Left lung (tissue), 10 donors: ENCODE results near the gene TMEM63C. TPM values are rescaled to one million over a fixed set of nuclear protein-coding genes. Genes with fewer than 3 reads are reported as not detected.

Experiments used
- ATAC-seq: fragments of 200-7000 bp; cut with Tn5 transposase; one replicate; pipeline ENCODE4 v1.9.1; 2020; ENCODE audit warnings: moderate library complexity
- DNase-seq, 4 donors: peaks; one replicate each; pipeline ENCODE4 v3.0.0-alpha.2; 2013 to 2020
- H3K27ac ChIP-seq, 2 donors: fragments of 200-600 bp; sonication (generic) in 1 of 2; one replicate each; pipeline versions ENCODE4 v1.5.0 to v1.8.0; 2020 to 2021
- H3K27me3 ChIP-seq, 2 donors: fragments of 200-600 bp; sonication (generic) in 1 of 2; one replicate each; pipeline versions ENCODE4 v1.5.0 to v1.8.0; 2020 to 2021
- H3K36me3 ChIP-seq, 2 donors: fragments of 200-600 bp; sonication (generic) in 1 of 2; one replicate each; pipeline versions ENCODE4 v1.5.0 to v1.8.0; 2020 to 2021
- H3K4me1 ChIP-seq, 2 donors: fragments of 200-600 bp; one replicate each; pipeline ENCODE4 v1.8.0; 2021
- H3K4me3 ChIP-seq, 2 donors: fragments of 200-600 bp; sonication (generic) in 1 of 2; one replicate each; pipeline versions ENCODE4 v1.5.0 to v1.8.0; 2020 to 2021; ENCODE audit warnings: mild to moderate bottlenecking in 1 of 2
- H3K9me3 ChIP-seq, 2 donors: fragments of 200-600 bp; sonication (generic) in 1 of 2; one replicate each; pipeline versions ENCODE4 v1.5.0 to v1.8.0; 2020 to 2021
- intact Hi-C, 2 donors: fragments of 100-400 bp; cut with DNase I; formaldehyde crosslinking; loops; one replicate each; pipeline versions ENCODE4 v1.11.2 to v1.14.2; 2022
- polyA plus RNA-seq, 6 donors: library from polyadenylated mRNA; unstranded; fragments of 120-200 nt; gene quantifications; one replicate each; pipeline ENCODE4 v1.2.1, GENCODE V29; 2013; ENCODE audit not compliant: insufficient read length in 6 of 6
- total RNA-seq, 2 donors: library from RNA; stranded (reverse); fragmentation: NEBNext Ultra II Directional; extraction: Animal tissue kit (Norgen Biotek cat#: 25700); gene quantifications; one replicate each; pipeline ENCODE4 v1.2.1, GENCODE V29; 2021
- TF ChIP-seq, protein P1 (sequence below), 2 donors: fragments of 200-600 bp; sonication (generic) in 1 of 2; IDR thresholded peaks; one replicate each; pipeline versions ENCODE4 v1.5.0 to v1.8.0; 2021; ENCODE audit warnings: antibody characterized with exemption in 2 of 2
- donor health status: DM: no; HTN: yes; CAD: no.
- donor health status: DM: no; HTN: no; CAD: no.

The TMEM63C gene
- total and polyA plus RNA-seq, 8 donors = 0.20 to 2.0 (median 0.88) TPM; not detected in 1

GRCh38 chr14:77217551-77217950 lies 36.0 kb downstream of the TMEM63C start:
- no peaks in the 10 kb centered on the region for H3K4me1 ChIP-seq
- H3K36me3 ChIP-seq = no peaks in the 10 kb centered on the region
- H3K9me3 ChIP-seq = no peaks in the 10 kb centered on the region
- ATAC-seq = no peak
- H3K27me3 ChIP-seq = peaks cover 0 to 72% of the 10 kb centered on the region in 2 donors
- intact Hi-C loops = no loop called here
- H3K27ac ChIP-seq = no peak overlapping the region
- no peak overlapping the region for H3K4me3 ChIP-seq
- DNase-seq = no peak
- TF ChIP-seq, protein P1, sequence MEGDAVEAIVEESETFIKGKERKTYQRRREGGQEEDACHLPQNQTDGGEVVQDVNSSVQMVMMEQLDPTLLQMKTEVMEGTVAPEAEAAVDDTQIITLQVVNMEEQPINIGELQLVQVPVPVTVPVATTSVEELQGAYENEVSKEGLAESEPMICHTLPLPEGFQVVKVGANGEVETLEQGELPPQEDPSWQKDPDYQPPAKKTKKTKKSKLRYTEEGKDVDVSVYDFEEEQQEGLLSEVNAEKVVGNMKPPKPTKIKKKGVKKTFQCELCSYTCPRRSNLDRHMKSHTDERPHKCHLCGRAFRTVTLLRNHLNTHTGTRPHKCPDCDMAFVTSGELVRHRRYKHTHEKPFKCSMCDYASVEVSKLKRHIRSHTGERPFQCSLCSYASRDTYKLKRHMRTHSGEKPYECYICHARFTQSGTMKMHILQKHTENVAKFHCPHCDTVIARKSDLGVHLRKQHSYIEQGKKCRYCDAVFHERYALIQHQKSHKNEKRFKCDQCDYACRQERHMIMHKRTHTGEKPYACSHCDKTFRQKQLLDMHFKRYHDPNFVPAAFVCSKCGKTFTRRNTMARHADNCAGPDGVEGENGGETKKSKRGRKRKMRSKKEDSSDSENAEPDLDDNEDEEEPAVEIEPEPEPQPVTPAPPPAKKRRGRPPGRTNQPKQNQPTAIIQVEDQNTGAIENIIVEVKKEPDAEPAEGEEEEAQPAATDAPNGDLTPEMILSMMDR (IDR thresholded peaks at IDR 0.05) = no peak

DNA sequence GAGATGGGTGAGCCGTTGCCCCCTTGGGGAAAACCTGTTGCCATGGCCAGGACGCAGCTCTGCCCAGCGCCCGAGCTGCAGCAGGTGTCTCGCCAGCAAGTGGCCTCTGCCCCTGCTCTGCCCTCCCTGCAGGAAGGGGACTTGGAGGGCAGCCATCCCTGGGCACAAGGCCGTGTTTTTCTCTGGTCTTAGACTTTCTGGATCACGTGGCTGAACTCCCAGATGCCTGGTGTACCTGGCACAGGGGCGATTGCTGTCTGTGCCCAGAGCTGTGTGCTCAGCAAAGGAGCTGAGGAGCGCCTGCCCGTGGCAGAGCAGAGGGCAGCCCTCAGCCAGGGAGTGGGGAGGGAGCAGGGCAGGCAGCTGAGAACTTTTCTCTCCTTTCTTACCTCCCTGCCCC lies 38.0 kb downstream of the TMEM63C start:
- H3K36me3 ChIP-seq = no peaks in the 10 kb centered on the region
- ATAC-seq = no peak
- DNase-seq = no peak
- TF ChIP-seq, protein P1 (IDR thresholded peaks at IDR 0.05) = no peak
- H3K27ac ChIP-seq = no peak overlapping the region
- no peak overlapping the region for H3K4me3 ChIP-seq
- H3K27me3 ChIP-seq = peaks cover 0 to 68% of the 10 kb centered on the region in 2 donors
- no peaks in the 10 kb centered on the region for H3K9me3 ChIP-seq
- no peaks in the 10 kb centered on the region for H3K4me1 ChIP-seq
- intact Hi-C loops = no loop called here

DNA sequence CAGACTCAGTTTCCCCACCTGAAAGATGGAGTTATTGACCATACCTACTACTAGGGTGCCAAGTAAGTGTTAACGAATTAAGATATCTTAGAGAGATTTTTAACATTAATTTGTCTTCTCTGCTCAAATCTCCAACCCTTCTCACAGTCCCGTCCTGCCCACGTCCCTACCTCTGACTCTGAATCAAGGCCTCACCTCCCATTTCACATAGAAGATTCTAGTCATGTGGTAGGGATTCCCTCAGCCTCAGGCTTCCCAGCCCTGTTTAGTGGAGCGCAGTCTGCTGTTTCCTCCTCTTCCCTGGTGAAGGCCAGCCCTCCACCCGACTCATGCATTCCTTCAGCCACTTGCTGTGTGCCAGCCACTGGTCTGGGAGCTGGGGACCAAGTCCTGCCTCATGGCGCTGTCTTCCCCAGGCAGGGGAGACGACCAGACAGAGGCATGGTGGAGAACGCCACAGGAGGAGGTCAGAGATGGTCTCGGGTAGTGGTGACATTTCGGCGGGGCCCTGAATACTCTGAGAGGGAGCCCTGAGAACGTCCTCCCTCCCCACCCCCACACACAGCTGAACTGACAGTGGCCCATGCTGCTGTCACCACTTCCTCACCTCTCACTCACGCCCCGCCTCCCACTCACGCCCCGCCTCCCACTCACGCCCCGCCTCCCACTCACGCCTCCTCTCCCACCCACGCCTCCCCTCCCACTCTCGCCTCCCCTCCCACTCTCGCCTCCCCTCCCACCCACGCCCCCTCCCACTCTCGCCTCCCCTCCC lies 38.8 kb downstream of the TMEM63C start:
- no peak for ATAC-seq
- TF ChIP-seq, protein P1 (IDR thresholded peaks at IDR 0.05) = no peak
- intact Hi-C loops = no loop called here

GRCh38 chr14:77221241-77221871 lies 39.8 kb downstream of the TMEM63C start:
- H3K9me3 ChIP-seq = no peaks in the 10 kb centered on the region
- peaks cover 0 to 52% of the 10 kb centered on the region in 2 donors for H3K27me3 ChIP-seq
- no peaks in the 10 kb centered on the region for H3K36me3 ChIP-seq
- intact Hi-C loops = no loop called here
- ATAC-seq (no peak), DNase-seq (no peak)
- no peaks in the 10 kb centered on the region for H3K4me1 ChIP-seq
- H3K4me3 ChIP-seq = no peak overlapping the region
- no peak overlapping the region for H3K27ac ChIP-seq
- TF ChIP-seq, protein P1 (IDR thresholded peaks at IDR 0.05) = no peak

More for the DNA sequence above, 38.8 kb downstream of the TMEM63C start:
- Histone ChIP-seq H3K4me1 (no peaks in the 10 kb centered on the region), H3K9me3 (no peaks in the 10 kb centered on the region), H3K27ac (no peak overlapping the region), H3K27me3 (peaks cover 0 to 60% of the 10 kb centered on the region in 2 donors), H3K36me3 (no peaks in the 10 kb centered on the region), H3K4me3 (no peak overlapping the region)
- no peak for DNase-seq

DNA sequence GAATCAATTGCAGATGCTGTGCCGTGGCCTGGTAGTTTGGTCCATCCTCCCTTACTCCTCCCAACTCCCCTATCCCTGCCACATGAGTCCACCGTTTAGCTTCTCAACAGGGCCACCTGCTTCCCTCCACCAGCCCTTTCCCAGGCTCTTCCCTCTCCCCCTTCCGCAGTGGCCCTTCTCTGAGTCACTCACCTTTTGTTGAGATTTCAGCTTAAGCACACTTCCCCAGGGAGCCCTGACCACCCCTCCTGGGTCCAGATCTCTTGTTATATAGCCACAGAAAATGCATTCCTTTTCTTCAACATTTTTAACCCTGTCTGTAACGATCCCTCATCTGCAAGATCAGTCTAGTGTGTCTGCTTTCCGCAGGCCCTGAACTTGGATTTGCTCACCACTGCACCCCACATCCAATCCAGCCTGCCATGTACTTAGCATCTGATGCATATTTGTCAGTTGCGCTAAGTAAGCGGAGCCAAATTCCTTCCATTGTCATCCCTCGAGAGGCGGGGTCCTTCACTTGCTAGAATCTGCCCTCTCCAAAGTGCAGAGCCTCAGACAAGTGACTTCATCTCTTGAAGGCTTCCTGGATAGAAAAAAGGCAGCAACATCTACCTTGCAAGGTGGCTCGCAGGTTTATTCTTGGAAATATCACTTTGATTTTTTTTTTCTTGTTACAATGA lies 41.1 kb downstream of the TMEM63C start:
- no peak overlapping the region for H3K27ac ChIP-seq
- no peaks in the 10 kb centered on the region for H3K4me1 ChIP-seq
- TF ChIP-seq, protein P1 (IDR thresholded peaks at IDR 0.05) = no peak
- H3K36me3 ChIP-seq = no peaks in the 10 kb centered on the region
- no peak overlapping the region for H3K4me3 ChIP-seq
- H3K9me3 ChIP-seq = no peaks in the 10 kb centered on the region
- intact Hi-C loops = no loop called here
- peaks cover 0 to 39% of the 10 kb centered on the region in 2 donors for H3K27me3 ChIP-seq
- ATAC-seq (no peak), DNase-seq (no peak)
